GM18502 (cell line): Measurements from ENCODE around the gene LPCAT1.

Source experiments
- ATAC-seq: cut with Tn5 transposase; IDR thresholded peaks from one replicate; pipeline ENCODE4 v1.9.1; 2021; ENCODE audit warnings: mild to moderate bottlenecking; ENCODE audit not compliant: unreplicated experiment, poor library complexity

The LPCAT1 gene

GRCh38 chr5:1555011-1555807 is 31.4 kb upstream of the LPCAT1 start:
- ATAC-seq: no peak

GRCh38 chr5:1554410-1554967 is 30.7 kb upstream of the LPCAT1 start:
- ATAC-seq: no peak

GRCh38 chr5:1553539-1554409 is 30.0 kb upstream of the LPCAT1 start:
- ATAC-seq: no peak

- ATAC-seq: no peak
Observed at GRCh38 chr5:1552521-1553255, 28.9 kb upstream of the LPCAT1 start.

- ATAC-seq: no peak
Observed at GRCh38 chr5:1551426-1552301, 27.9 kb upstream of the LPCAT1 start.

- ATAC-seq: no peak
Observed at GRCh38 chr5:1550287-1551076, 26.7 kb upstream of the LPCAT1 start.

- ATAC-seq: no peak
Observed at GRCh38 chr5:1549475-1550030, 25.8 kb upstream of the LPCAT1 start.

- ATAC-seq: no peak
Observed at GRCh38 chr5:1548702-1549474, 25.1 kb upstream of the LPCAT1 start.

GRCh38 chr5:1547655-1548054 is 23.9 kb upstream of the LPCAT1 start:
- ATAC-seq: no peak

GRCh38 chr5:1547236-1547635 is 23.5 kb upstream of the LPCAT1 start:
- ATAC-seq: no peak

- ATAC-seq: no peak
Observed at GRCh38 chr5:1546556-1546955, 22.8 kb upstream of the LPCAT1 start.

- no peak for ATAC-seq
Observed at GRCh38 chr5:1545805-1546355, 22.1 kb upstream of the LPCAT1 start.

GRCh38 chr5:1545126-1545804 is 21.5 kb upstream of the LPCAT1 start:
- no peak for ATAC-seq

GRCh38 chr5:1544294-1544961 is 20.7 kb upstream of the LPCAT1 start:
- ATAC-seq: no peak

- no peak for ATAC-seq
Observed at GRCh38 chr5:1543398-1544293, 19.9 kb upstream of the LPCAT1 start.
